ENCODE data around the gene HMBS.

GRCh38 chr11:119116601-119117000, 31.9 kb downstream of the HMBS start:
- TF ChIP-seq CTCF (IDR thresholded peaks at IDR 0.05) (no peak), REST (IDR thresholded peaks at IDR 0.05; ENCODE audit: insufficient read depth in 1 of 2, low read depth in 2 of 2, low read length in 1 of 2) (no peak), TCF7L2 (IDR thresholded peaks at IDR 0.05; ENCODE audit: low read depth, low read length) (no peak)
